HepG2 (cell line): Measurements from ENCODE around the gene ASTN1.

Source experiments
- ATF1 ChIP-seq: IDR thresholded peaks from 2 replicates; pipeline ENCODE4 v1.6.1; 2016; ENCODE audit warnings: mild to moderate bottlenecking, control low read depth
- MAZ ChIP-seq, 2 experiments: sonication (generic) in 1 of 2; formaldehyde crosslinking in 1 of 2; IDR thresholded peaks; 2 replicates each; pipeline versions ENCODE4 v1.5.0 to v1.6.1; 2012 to 2020; ENCODE audit warnings: low read depth in 2 of 2, mild to moderate bottlenecking in 2 of 2, borderline replicate concordance in 1 of 2, improper control_type of control experiment in 1 of 2, low read length in 1 of 2, missing genetic modification reagents in 1 of 2, moderate library complexity in 1 of 2
- NCOA5 ChIP-seq: sonication (generic); formaldehyde crosslinking; IDR thresholded peaks from 2 replicates; pipeline ENCODE4 v1.4.0; 2020; ENCODE audit warnings: missing genetic modification reagents
- POLR2A ChIP-seq, 2 experiments: IDR thresholded peaks; 2 replicates each; pipeline ENCODE4 v1.6.1; 2011; ENCODE audit warnings: low read depth in 2 of 2, low read length in 2 of 2, mild to moderate bottlenecking in 1 of 2, moderate library complexity in 1 of 2; ENCODE audit not compliant: insufficient read depth in 1 of 2
- RELA ChIP-seq: sonication (generic); formaldehyde crosslinking; IDR thresholded peaks from 2 replicates; pipeline ENCODE4 v1.4.0; 2020; ENCODE audit warnings: missing genetic modification reagents
- REST ChIP-seq, 2 experiments: IDR thresholded peaks; 2 replicates each; pipeline ENCODE4 v1.6.1; 2011 to 2012; ENCODE audit warnings: low read length in 2 of 2, borderline replicate concordance in 1 of 2, low read depth in 1 of 2, mild to moderate bottlenecking in 1 of 2, moderate library complexity in 1 of 2
- RNF2 ChIP-seq: fragments of 450-650 bp; conservative IDR thresholded peaks from 2 replicates; pipeline ENCODE4 v1.6.1; 2016; ENCODE audit warnings: low read depth
- ZNF235 ChIP-seq: sonication (generic); formaldehyde crosslinking; IDR thresholded peaks from 2 replicates; pipeline ENCODE4 v1.8.1; 2023; ENCODE audit warnings: mild to moderate bottlenecking, missing genetic modification reagents, borderline replicate concordance
- ZNF766 ChIP-seq: sonication (generic); formaldehyde crosslinking; IDR thresholded peaks from 2 replicates; pipeline ENCODE4 v1.5.0; 2020; ENCODE audit warnings: missing genetic modification reagents, borderline replicate concordance
- ZNF781 ChIP-seq: sonication (generic); formaldehyde crosslinking; IDR thresholded peaks from 2 replicates; pipeline ENCODE4 v1.5.1; 2020; ENCODE audit warnings: borderline replicate concordance, mild to moderate bottlenecking, missing genetic modification reagents; ENCODE audit errors: not compliant biosample characterization
- TF ChIP-seq, protein P1 (sequence below): sonication (generic); formaldehyde crosslinking; IDR thresholded peaks from 2 replicates; pipeline ENCODE4 v1.8.0; 2022; ENCODE audit warnings: missing genetic modification reagents, mild to moderate bottlenecking, moderate library complexity, borderline replicate concordance
- TF ChIP-seq, protein P2 (sequence below), 2 experiments: sonication (generic) in 1 of 2; formaldehyde crosslinking in 1 of 2; IDR thresholded peaks; 2 replicates each; pipeline versions ENCODE4 v1.4.0 to v1.6.1; 2018 to 2020; ENCODE audit warnings: missing genetic modification reagents in 2 of 2, borderline replicate concordance in 1 of 2, low read depth in 1 of 2, mild to moderate bottlenecking in 1 of 2, missing biosample characterization in 1 of 2

- TF ChIP-seq REST (IDR thresholded peaks at IDR 0.05; ENCODE audit: borderline replicate concordance in 1 of 2, low read depth in 1 of 2, low read length in 2 of 2) (no peak), NCOA5 (no peak), ZNF235 (CRISPR knock-in tag) (no peak), RELA (CRISPR knock-in tag) (no peak), MAZ (IDR thresholded peaks at IDR 0.05; ENCODE audit: borderline replicate concordance, low read depth, low read length) (no peak), MAZ (CRISPR knock-in tag; IDR thresholded peaks at IDR 0.05; ENCODE audit: low read depth) (no peak), ZNF781 (no peak), ZNF766 (CRISPR knock-in tag) (no peak), ATF1 (CRISPR knock-in tag) (no peak), POLR2A (IDR thresholded peaks at IDR 0.05; ENCODE audit: insufficient read depth in 1 of 2, low read depth in 2 of 2, low read length in 2 of 2) (no peak), RNF2 (no peak)
- TF ChIP-seq, protein P1, sequence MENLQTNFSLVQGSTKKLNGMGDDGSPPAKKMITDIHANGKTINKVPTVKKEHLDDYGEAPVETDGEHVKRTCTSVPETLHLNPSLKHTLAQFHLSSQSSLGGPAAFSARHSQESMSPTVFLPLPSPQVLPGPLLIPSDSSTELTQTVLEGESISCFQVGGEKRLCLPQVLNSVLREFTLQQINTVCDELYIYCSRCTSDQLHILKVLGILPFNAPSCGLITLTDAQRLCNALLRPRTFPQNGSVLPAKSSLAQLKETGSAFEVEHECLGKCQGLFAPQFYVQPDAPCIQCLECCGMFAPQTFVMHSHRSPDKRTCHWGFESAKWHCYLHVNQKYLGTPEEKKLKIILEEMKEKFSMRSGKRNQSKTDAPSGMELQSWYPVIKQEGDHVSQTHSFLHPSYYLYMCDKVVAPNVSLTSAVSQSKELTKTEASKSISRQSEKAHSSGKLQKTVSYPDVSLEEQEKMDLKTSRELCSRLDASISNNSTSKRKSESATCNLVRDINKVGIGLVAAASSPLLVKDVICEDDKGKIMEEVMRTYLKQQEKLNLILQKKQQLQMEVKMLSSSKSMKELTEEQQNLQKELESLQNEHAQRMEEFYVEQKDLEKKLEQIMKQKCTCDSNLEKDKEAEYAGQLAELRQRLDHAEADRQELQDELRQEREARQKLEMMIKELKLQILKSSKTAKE (CRISPR knock-in tag), result no peak
- TF ChIP-seq, protein P2, sequence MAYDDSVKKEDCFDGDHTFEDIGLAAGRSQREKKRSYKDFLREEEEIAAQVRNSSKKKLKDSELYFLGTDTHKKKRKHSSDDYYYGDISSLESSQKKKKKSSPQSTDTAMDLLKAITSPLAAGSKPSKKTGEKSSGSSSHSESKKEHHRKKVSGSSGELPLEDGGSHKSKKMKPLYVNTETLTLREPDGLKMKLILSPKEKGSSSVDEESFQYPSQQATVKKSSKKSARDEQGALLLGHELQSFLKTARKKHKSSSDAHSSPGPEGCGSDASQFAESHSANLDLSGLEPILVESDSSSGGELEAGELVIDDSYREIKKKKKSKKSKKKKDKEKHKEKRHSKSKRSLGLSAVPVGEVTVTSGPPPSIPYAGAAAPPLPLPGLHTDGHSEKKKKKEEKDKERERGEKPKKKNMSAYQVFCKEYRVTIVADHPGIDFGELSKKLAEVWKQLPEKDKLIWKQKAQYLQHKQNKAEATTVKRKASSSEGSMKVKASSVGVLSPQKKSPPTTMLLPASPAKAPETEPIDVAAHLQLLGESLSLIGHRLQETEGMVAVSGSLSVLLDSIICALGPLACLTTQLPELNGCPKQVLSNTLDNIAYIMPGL (CRISPR knock-in tag; IDR thresholded peaks at IDR 0.05; ENCODE audit: borderline replicate concordance in 1 of 2, low read depth in 1 of 2), result no peak
Measured at GRCh38 chr1:176863613-176864012, 300.9 kb downstream of the ASTN1 start.
